ELF-1 (cell line): ENCODE data around the gene KRT16.
A peak's percentile ranks its signal among the peaks of the same experiment; 100 is the strongest.
"Not testable (repeated sequence)": the region's sequence is repeated elsewhere in the genome, so short reads cannot be mapped to it uniquely, and the experiment has no call there.

Source experiments
- DNase-seq: peaks from one replicate; pipeline ENCODE4 v3.0.0-alpha.2; 2016; ENCODE audit warnings: low read depth, low spot score

Gene KRT16

DNA sequence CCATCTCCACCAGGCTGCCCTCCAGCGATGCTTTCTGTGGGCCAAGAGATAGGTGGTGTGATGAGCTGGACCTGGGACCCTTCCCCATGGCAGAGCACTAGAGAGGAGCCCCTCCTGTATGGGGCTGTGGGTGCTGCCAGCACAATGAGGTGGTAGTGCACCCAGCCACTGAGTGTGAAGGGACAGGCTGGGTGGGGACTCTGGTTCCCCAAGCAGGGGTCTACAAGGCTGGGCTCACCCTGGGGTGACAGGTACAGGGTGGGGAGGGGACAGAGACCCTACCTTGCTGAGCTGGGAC lies 15.5 kb upstream of the KRT16 start:
- DNase-seq = not testable (repeated sequence)

DNA sequence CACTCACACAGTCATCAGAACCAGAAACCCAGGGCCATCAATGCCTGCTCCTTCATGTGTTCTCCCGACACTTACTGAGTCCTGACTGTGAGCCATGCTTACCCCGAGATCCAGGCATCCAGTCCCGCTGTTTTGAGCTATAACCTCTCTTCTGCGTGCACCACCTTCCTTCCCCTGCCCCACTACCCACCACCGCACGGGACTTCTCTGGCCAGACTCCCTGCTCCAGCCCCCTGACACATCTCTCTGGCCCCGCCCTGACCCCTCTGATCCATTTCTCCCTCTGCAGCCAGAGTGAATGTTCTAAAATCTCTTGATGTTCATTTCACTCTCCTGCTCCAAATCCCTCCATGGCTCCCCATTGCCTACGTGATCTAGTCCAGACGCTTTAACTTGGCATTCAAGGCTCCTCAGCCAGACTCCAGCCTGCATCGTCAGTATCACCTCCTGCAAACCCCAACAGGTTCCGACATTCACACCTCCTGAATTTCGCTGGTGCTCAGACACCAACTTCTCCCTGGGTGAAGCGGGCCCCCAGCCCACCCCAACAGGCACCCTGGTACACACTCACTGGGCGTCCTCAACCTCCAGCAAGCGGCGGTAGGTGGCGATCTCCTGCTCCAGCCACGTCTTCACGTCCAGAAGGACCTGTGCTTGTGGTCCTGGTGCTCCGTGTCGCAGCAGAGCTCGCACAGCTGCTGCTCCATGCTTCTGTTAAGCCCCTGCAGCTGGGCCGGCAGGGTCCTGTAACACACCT lies 14.9 kb upstream of the KRT16 start:
- DNase-seq = no peak

DNA sequence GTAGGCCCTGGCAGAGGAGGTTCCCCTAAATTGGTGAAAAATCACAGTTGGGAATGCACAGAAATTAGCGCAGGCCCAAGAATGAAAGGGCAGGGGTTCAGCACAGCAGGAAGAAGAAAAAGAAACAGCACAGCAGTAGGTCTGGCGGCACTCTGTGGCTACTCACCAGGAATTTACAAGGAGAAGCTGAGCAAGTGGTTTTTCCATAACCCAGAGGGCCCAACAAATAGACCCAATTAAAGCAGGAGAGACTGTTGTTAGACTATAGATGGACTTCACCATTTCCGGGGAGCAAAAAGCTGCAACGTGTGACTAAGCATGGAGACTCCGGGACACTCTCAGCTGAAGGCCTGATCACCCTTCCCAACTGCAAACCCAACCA lies 14.3 kb upstream of the KRT16 start:
- not testable (repeated sequence) for DNase-seq

DNA sequence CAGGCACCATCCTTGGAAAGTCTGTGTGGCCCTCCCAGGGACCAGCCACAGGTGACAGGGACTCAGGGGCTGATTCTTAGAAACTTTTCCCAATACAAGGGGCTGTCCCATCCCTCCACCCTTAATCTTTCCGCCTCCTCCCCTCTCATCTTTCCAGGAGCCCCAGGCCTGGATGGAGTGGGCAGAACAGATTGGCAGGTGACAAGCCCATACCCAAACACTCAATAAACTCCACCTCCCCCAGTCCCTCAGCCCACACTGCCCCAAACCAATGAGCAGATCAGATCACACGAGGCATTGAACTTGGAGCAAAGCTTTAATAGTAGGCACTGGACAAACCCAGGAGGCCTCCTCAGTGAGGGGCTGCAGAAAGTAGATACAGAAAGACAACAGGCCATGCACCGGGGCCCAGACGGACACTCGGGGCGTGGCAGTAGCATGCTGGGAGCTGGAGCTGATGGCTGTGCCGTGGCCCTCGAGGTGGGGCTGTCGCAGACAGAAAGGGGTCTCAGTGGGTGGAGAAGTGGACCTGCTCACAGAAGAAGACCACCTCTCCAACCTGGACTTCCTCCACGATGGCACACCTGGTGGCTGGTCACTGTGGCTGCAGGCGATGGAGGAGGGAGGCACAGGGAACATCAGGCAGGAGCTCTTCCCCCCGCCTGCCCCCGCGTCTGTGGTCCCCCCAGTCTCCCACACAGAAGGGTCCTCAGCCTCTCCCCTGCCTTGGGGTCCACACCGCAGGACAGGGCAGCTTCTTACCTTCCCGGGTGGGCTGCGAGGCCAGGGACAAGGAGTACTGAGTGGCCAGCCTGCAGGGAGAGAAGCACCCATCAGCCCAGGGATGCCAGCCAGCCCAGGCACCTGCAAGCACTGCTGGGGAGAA lies 13.7 kb upstream of the KRT16 start:
- not testable (repeated sequence) for DNase-seq

GRCh38 chr17:41625602-41626001 lies 13.0 kb upstream of the KRT16 start:
- DNase-seq = no peak

- peak; percentile 60 for DNase-seq
Measured at GRCh38 chr17:41624208-41625101, 11.9 kb upstream of the KRT16 start, which contains the start of gene KRT17. Gene KRT17 (minus strand): TSS chr17:41624575. CDS start chr17:41624509, 66 bp downstream.

- DNase-seq = peak; percentile 48
Measured at GRCh38 chr17:41623184-41623861, 10.8 kb upstream of the KRT16 start.

GRCh38 chr17:41622340-41623183 lies 10.0 kb upstream of the KRT16 start:
- DNase-seq = not testable (repeated sequence)

DNA sequence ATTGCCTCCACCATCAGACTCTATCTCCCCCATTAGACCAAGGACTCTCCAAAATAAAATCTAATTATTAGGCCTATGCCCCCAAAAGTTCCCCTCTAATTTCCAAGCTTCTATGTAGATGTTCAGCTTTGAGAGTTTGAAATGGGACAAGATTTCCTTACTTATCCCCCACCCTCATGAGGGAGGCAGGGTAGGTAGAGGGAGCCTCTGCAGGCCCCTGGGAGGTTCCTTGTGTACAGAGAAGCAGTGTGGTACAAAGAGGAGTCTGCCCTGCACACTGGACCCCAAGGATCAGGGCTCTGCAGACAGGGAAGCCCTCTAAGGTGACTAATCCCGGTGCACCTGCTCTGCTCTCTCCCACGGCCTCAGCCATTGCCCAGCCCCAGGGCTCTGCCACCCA lies 9.3 kb upstream of the KRT16 start:
- no peak for DNase-seq

DNA sequence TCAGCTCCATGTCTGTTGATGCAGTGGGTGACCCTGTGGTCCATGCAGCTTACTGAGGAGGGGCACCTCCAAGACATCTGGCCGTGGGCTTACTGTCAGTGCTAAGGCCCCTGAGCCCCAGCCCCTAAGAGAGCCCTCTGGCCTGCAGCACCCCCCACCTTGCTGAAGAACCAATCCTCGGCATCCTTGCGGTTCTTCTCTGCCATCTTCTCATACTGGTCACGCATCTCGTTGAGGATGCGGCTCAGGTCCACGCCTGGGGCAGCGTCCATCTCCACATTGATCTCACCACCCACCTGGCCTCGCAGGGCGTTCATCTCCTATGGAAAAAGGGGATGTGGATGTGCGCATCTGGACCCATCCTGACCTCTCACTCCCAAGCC lies 8.9 kb upstream of the KRT16 start:
- DNase-seq = not testable (repeated sequence)

- no peak for DNase-seq
Measured at GRCh38 chr17:41620583-41621434, 8.2 kb upstream of the KRT16 start.

GRCh38 chr17:41619927-41620582 lies 7.5 kb upstream of the KRT16 start:
- DNase-seq = not testable (repeated sequence)

- DNase-seq = no peak
Measured at GRCh38 chr17:41619036-41619926, 6.7 kb upstream of the KRT16 start.

DNA sequence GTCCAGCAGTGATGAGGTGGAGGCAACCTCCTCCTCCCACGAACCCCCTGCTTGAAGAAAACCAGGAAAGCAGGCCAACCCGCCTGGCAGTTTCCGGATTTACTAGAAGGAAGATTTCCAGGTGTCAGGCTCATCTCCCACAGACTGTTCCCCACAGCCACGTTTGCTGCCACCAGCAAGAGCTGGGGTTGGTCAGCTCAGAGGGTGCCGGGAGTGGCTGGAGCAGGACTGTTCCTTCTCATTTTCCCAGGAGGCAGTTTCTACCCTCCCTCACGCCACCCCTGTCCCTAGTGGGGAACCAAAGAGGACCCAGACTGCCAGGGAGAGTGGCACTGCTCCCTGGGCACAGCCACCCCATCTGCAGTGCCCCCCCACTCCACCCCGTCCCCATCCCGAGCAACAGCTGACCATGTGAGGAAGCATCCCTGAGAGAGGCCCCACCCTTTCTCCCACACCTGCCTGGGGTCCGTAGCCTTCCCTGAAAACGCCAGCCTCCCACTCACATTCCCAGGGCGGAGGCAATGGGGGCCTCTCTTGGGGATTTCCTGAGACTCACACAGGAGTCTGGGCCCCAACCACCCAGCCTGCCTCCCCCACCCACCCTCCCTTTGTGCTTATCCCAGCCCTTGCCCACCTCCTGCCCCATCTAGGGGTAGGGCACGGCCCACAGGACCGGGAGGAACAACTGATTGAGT lies 5.9 kb upstream of the KRT16 start:
- DNase-seq = no peak

DNA sequence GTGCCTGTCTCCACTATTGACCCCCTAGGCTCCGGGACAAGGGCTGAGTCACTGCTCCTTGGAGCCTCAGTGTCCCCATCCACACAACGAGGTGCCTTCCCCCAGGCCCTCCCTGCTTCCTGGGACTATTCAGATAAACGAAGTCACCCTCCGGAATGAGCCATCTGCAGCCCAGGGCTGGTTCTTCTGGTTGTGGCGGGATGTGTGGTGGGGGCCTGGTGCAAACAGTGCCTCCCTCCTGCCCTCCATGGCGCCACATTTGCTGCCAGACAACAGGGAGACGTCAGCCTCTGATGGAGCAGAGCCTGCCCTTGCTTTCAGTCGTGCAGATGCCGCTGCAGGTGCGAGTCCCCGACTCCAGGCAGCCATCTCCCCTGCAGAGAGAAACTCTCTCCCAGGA lies 5.1 kb upstream of the KRT16 start:
- no peak for DNase-seq

DNA sequence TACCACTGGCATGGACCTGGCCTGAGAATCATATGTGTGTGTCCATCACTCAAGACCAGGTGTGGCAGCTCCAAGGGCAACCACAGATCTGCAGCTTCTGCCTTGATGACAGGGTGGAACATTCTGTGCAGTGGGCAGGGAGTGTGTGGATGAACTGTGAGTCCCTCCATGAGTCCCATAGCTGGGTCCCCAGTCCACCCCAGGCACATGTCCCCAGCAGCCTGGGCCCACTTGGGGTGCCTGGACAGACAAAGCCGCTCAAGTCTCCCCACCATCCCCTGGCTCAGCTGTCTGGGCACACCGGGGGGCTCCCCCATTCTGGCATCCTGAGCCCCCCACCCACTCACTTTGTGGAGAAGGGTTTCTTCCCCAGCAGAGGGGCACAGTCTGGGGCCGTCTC lies 4.6 kb upstream of the KRT16 start:
- no peak for DNase-seq

- not testable (repeated sequence) for DNase-seq
Measured at GRCh38 chr17:41616486-41616885, 3.9 kb upstream of the KRT16 start.
